ENCODE results near the gene IQGAP1. TPM values are rescaled to one million over a fixed set of nuclear protein-coding genes. Genes with fewer than 3 reads are reported as not detected.

The IQGAP1 gene
- total and polyA plus RNA-seq, 9 of the 15 experiments (the other 6 are each of a cell fraction or from before 2014, with no cell fraction given): 37.6 to 143 (median 77.7) TPM

- TF ChIP-seq TAF15 (IDR thresholded peaks at IDR 0.05; ENCODE audit: low read depth, low read length): no peak
- TF ChIP-seq ZNF174 (CRISPR knock-in tag; IDR thresholded peaks at IDR 0.05): no peak
- TF ChIP-seq MAFK (IDR thresholded peaks at IDR 0.05; ENCODE audit: low read length): no peak
Measured at GRCh38 chr15:90459368-90459767, 71.3 kb downstream of the IQGAP1 start (continued).

DNA sequence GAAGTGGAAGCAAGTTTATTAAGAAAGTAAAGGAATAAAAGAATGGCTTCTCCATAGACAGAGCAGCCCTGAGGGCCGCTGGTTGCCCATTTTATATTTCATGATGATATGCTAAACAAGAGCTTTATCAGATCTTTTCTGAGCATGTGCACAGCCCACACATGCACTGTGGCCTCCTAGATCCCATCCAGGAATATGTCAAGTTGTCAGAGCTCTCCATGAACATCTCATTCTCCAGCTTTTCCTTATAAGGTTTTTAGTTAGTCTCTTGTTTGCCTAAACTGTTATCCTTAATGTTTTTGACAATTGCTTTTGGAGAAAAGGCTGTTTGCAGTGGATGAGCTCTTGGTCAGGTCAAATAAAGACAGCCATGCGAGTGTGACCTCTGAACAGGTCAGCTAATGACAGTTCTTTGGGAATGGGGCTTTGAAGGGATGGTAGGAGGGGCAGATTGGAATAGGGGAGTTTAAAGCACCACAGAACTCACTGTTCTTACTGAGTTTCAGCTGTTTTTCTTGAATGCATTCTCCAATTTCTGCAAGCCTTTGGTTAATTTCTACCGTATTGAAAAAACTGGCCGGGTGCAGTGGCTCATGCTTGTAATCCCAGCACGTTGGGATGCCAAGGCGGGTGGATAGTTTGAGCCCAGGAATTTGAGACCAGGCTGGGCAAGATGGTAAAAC is 72.2 kb downstream of the IQGAP1 start:
- Histone ChIP-seq H2AFZ (ENCODE audit: low read depth, low read length) (no peak overlapping the region), H3K9me1 (ENCODE audit: control insufficient read depth, insufficient read depth, low read length) (no peaks in the 10 kb centered on the region), H3K9me3 (replicated peaks; ENCODE audit: control insufficient read depth, insufficient read depth, low read depth, low read length) (no peaks in the 10 kb centered on the region), H3K9ac (ENCODE audit: insufficient read depth in 1 of 2, low read depth in 2 of 2, low read length in 2 of 2) (no peak overlapping the region), H3K79me2 (ENCODE audit: control insufficient read depth, insufficient read depth, low read length) (no peaks in the 10 kb centered on the region), H4K20me1 (replicated peaks; ENCODE audit: control insufficient read depth, insufficient read depth, low read length) (no peaks in the 10 kb centered on the region), H3K4me3 (no peak overlapping the region), H3K36me3 (ENCODE audit: control insufficient read depth, insufficient read depth, low read length) (peaks cover 39% of the 10 kb centered on the region; the same call in 2 of the 3 replicates), H3K27ac (ENCODE audit: extremely low read depth, low read depth, low read length) (no peak overlapping the region), H3K27me3 (ENCODE audit: control insufficient read depth in 2 of 2, insufficient read depth in 2 of 2, low read length in 2 of 2) (no peaks in the 10 kb centered on the region), H3K4me2 (ENCODE audit: insufficient read depth, low read length) (no peak overlapping the region), H3K4me1 (replicated peaks in 1 of 2; ENCODE audit: control insufficient read depth in 2 of 2, insufficient read depth in 2 of 2, low read length in 2 of 2) (no peaks in the 10 kb centered on the region)
- no peak for DNase-seq (ENCODE audit: extremely low read depth in 1 of 4, low spot score in 3 of 4)
- intact Hi-C loops (cut with micrococcal nuclease) (no loop called here), in situ Hi-C loops (cut with MboI) (no loop called here)
- ATAC-seq: no peak
- BruUV-seq (replicated peaks): no TSS peak
- POLR2A ChIA-PET: interaction anchor here (0.5 to 1.4 kb wide), 3 partner anchors 10 to 257 kb away, joined by 3 to 4 read pairs (median 3); partner anchors contain the start of gene BLM
- peak; percentile 49 for FAIRE-seq
- TF ChIP-seq SNIP1 (IDR thresholded peaks at IDR 0.05; ENCODE audit: low read depth) (no peak), ELF4 (CRISPR knock-in tag; IDR thresholded peaks at IDR 0.05) (no peak), ZKSCAN8 (CRISPR knock-in tag; IDR thresholded peaks at IDR 0.05) (no peak), SMARCA5 (IDR thresholded peaks at IDR 0.05) (no peak), FOXA3 (CRISPR knock-in tag; conservative IDR thresholded peaks at IDR 0.05 in 1 of 2, IDR thresholded peaks at IDR 0.05 in 1 of 2) (no peak), ZNF507 (tag; conservative IDR thresholded peaks at IDR 0.05) (no peak), ETV1 (tag; conservative IDR thresholded peaks at IDR 0.05; ENCODE audit: low read depth) (no peak), ARID2 (IDR thresholded peaks at IDR 0.05) (no peak), GATA2 (CRISPR knock-in tag; IDR thresholded peaks at IDR 0.05) (no peak), EP300 (IDR thresholded peaks at IDR 0.05; ENCODE audit: low read length) (no peak), CC2D1A (IDR thresholded peaks at IDR 0.05) (no peak), TAF15 (IDR thresholded peaks at IDR 0.05; ENCODE audit: low read depth, low read length) (no peak), ZNF24 (IDR thresholded peaks at IDR 0.05) (no peak), HCFC1 (IDR thresholded peaks at IDR 0.05; ENCODE audit: low read depth, low read length) (no peak), IFI16 (CRISPR knock-in tag; IDR thresholded peaks at IDR 0.05) (no peak), SAFB (IDR thresholded peaks at IDR 0.05; ENCODE audit: borderline replicate concordance, low read depth, low read length) (no peak), ZFPM2 (CRISPR knock-in tag; IDR thresholded peaks at IDR 0.05) (no peak)
- TF ChIP-seq, protein P1, sequence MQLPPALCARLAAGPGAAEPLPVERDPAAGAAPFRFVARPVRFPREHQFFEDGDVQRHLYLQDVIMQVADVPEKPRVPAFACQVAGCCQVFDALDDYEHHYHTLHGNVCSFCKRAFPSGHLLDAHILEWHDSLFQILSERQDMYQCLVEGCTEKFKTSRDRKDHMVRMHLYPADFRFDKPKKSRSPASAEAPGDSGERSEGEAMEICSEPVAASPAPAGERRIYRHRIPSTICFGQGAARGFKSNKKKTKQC (CRISPR knock-in tag; IDR thresholded peaks at IDR 0.05): no peak
- TF ChIP-seq, protein P2, sequence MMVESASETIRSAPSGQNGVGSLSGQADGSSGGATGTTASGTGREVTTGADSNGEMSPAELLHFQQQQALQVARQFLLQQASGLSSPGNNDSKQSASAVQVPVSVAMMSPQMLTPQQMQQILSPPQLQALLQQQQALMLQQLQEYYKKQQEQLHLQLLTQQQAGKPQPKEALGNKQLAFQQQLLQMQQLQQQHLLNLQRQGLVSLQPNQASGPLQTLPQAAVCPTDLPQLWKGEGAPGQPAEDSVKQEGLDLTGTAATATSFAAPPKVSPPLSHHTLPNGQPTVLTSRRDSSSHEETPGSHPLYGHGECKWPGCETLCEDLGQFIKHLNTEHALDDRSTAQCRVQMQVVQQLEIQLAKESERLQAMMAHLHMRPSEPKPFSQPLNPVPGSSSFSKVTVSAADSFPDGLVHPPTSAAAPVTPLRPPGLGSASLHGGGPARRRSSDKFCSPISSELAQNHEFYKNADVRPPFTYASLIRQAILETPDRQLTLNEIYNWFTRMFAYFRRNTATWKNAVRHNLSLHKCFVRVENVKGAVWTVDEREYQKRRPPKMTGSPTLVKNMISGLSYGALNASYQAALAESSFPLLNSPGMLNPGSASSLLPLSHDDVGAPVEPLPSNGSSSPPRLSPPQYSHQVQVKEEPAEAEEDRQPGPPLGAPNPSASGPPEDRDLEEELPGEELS (CRISPR knock-in tag; IDR thresholded peaks at IDR 0.05; ENCODE audit: borderline replicate concordance): no peak
- WGBS (ENCODE audit: insufficient coverage, low coverage, missing lambda C conversion rate): 86% methylated on average over 6 of the region's 6 CpGs
- CTCF ChIA-PET (ENCODE audit: low intra/inter-chr PET ratio): no interaction called here
